NCI-H146 treated with DMSO at 0.1 percent for 48 hours (cell line): ENCODE measurements around the gene RPS6KA5.
"Not testable (repeated sequence)": the region's sequence is repeated elsewhere in the genome, so short reads cannot be mapped to it uniquely, and the experiment has no call there.

ENCODE experiments used
- DNase-seq: peaks from one replicate; lab custom pipeline; 2025; ENCODE audit not compliant: unreplicated experiment; lab: John Stamatoyannopoulos, UW

Gene RPS6KA5

GRCh38 chr14:91067186-91067585 lies 6.7 kb upstream of the RPS6KA5 start:
- DNase-seq, result no peak

DNA sequence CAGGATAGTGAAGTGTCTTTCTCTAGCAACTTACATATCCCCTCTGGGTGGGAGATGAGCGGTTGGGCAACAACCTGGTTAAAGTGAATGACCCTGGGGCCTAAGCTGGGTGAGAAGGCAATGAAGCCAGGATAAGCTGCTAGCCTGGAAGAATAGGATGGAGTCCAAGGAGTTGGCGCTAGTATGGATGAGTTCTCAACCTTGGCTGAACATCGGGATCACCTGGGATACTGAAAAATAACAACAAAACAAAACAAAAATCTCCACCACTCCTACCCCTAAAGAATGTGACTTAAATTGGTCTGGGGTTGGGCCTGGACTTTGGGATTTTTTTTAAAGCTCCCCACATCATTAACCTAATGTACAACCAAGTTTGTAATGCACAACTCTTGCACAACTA lies 4.8 kb upstream of the RPS6KA5 start:
- DNase-seq, result no peak

- no peak for DNase-seq
These were observed 2.7 kb upstream of the RPS6KA5 start for GRCh38 chr14:91063119-91063518.

- DNase-seq, result no peak
These were observed 2.2 kb upstream of the RPS6KA5 start for GRCh38 chr14:91062600-91062999.

DNA sequence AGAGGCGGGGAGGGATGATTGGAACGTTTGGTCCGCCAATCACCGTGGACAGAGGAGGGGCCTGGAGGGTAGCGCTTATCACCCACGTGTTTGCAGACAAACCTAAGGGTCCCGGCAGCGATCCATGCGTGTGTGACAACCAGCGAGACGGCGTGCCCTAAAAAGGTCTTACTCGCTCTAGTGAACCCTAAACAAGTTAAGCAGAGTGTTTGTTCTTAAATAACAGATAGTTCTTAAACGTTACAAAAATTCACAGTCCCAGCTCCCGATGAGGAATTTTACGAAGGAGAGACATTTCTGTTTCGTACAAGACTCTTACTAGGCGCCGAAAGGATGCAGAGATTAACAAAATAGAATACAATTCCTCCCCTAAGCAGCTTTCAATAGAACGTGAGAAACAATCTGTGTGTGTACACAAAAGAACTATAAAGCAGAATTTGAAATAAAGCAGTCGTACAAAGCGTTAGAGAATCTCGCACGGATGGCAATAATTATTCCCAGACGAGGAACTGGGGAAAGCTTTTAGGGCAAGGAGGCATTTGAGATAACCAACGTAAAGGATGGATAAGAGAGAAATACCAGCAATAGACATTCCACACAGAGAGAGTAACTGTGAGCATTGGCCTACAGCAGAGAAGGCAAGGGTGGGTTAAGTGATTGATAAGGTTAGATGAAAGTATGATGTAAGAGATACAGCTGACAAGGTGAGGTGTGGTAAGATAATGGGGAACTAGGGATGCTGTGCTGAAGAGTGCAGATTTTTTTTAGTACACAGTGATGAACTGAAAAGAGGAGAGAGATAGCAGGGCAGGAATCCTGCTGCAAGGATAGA lies 831 bp upstream of the RPS6KA5 start:
- DNase-seq, result peak; percentile 38

- DNase-seq, result peak; percentile 8
These were observed 678 bp downstream of the RPS6KA5 start for GRCh38 chr14:91059576-91060350.

DNA sequence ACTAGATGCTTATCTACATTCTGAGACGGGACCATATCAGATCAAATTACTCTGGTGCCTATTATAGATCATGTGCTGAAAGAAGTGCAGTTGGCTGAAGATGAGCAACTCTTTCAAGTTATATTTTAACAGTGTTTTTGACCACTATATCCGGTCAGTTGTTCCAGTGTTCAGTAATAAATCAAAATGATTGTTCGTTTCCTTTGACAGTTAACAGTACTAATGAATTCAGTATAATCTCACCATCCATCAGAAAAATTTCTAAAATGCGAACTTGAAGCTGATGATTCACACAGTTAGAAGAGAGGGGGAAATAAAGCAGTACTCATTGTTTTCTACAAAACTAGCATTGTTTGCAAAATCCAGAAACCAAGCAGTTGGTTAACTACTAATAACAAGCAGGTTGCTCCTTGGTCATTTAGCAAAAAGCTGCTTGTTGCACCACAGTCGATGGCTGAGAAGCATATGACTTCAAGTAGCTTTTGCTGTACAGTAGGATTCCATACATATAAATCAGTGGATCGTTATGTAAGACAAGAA lies 2.3 kb downstream of the RPS6KA5 start:
- DNase-seq, result no peak

DNA sequence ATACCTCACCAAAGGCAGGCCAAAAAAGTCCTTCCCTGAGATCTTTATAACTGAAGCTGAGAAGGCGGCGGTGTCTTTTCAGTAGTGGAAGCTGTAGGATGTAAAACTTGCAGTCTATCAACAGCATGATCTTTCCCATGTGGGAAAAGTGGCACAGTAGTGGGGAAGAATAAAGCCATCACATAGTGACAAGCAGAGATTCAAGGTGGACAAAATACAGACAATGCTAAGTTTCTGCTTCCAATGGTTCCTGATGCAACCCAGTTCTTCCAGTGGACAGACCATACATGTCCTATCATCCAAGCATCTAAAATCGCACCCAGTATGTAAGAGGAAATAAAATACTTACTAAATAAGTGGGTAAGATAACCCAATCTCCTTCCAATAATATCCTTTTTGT lies 4.1 kb downstream of the RPS6KA5 start:
- no peak for DNase-seq

GRCh38 chr14:91055016-91055415 lies 5.4 kb downstream of the RPS6KA5 start:
- no peak for DNase-seq

GRCh38 chr14:91048676-91049075 lies 11.8 kb downstream of the RPS6KA5 start:
- DNase-seq, result no peak

DNA sequence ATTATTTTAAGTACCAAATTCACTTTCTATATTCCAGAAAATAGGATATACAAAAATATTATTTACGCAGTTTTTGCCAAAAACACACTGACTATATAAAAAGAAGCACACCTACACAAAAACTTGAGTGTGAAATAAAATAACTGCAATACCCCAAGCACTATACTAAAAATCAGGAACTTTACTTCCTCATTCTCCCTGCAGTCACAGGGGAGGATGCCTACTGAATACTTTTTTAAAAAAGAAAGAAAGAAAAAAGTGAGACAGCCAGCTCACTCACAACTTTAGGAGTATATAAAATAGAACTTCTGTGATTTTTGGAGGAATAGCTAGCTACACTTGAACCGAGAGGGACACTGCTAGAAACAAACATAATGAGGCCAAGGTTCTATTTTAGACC lies 12.2 kb downstream of the RPS6KA5 start:
- DNase-seq, result no peak

- no peak for DNase-seq
These were observed 13.2 kb downstream of the RPS6KA5 start for GRCh38 chr14:91047174-91047753.

- no peak for DNase-seq
These were observed 13.9 kb downstream of the RPS6KA5 start for GRCh38 chr14:91046488-91047072.

DNA sequence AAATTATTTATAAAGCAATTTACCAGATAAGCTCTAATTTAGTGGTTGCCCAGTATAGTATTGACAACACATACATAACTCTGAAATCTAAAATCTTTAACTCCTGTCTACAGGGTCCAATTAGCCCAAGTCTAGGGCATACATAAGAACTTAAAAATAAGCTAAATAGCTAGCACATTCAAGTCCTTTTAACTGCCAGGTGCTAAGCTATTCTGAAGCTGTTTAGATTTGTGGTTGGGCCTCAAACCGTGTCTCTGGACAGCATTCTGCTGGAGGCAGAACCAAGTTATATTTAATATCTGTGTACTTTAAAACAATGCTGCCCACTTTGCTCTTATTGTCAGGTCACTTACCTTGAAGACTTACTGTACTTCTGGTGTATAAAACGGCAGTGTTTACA lies 19.0 kb downstream of the RPS6KA5 start:
- DNase-seq, result peak; percentile 12

DNA sequence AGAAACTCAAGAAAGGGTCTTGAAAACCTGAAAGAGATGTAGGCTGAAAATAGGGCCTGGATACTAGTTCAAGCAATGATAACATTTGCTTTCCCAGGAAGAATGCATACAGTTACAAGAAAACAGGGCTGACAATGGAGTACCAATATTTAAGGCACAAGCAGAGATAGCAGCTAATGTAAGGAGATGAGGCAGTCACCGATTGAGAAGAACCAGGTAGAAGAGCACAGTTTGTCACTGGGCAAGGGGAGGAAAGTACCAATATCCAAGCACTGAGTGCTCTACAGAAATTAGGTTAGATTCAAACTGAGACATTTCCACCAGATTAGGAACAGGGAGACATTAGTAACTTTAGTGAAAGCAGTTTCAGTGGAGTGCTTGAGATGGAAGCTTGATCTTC lies 19.9 kb downstream of the RPS6KA5 start:
- no peak for DNase-seq

DNA sequence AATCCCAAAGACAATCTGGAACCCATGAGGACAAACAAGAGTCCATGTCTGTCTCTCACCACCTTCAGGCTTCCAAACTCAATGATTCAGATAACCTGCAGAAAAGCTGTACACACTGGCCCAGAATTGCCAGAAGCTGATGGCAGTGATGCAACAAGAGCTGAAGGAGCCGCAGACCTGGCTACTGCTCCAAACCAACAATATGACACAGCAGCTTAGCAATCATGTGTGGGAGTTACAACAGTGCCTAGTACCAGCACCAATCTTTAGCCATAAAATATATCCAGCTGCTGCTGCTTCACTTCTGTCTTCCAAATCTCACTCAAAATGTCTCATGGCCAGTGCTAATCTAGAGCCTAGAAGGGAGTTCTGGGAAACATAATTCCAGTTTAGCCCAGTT lies 22.0 kb downstream of the RPS6KA5 start:
- no peak for DNase-seq

- DNase-seq, result no peak
These were observed 23.5 kb downstream of the RPS6KA5 start for GRCh38 chr14:91036741-91037469.

GRCh38 chr14:91035855-91036254 lies 24.6 kb downstream of the RPS6KA5 start:
- DNase-seq, result no peak

DNA sequence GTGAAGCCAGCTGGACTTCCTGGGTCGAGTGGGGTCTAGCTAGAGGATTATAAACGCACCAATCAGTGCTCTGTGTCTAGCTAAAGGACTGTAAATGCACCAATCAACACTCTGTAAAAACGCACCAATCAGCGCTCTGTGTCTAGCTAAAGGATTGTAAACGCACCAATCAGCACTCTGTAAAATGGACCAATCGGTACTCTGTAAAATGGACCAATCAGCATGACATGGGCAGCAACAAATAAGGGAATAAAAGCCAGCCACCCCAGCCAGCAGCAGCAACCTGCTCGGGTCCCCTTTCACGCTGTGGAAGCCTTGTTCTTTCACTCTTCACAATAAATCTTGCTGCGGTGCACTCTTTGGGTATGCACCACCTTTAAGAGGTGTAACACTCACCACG lies 26.1 kb downstream of the RPS6KA5 start:
- not testable (repeated sequence) for DNase-seq

GRCh38 chr14:91032248-91032647 lies 28.2 kb downstream of the RPS6KA5 start:
- no peak for DNase-seq

GRCh38 chr14:91031666-91032065 lies 28.8 kb downstream of the RPS6KA5 start:
- DNase-seq, result no peak
